Type B pancreatic cell (in vitro differentiated cells): Measurements from ENCODE around the gene TMEM132E. TPM values are rescaled to one million over a fixed set of nuclear protein-coding genes. Genes with fewer than 3 reads are reported as not detected.

Experiments used
- DNase-seq: peaks from one replicate; pipeline ENCODE4 v3.0.0; 2021; ENCODE audit warnings: mixed read lengths; ENCODE audit not compliant: unreplicated experiment; ENCODE audit errors: extremely low spot score
- H3K27ac Mint-ChIP-seq: 2 replicates; pipeline ENCODE4 v1.8.0; 2021; ENCODE audit warnings: mild to moderate bottlenecking, mixed read lengths
- H3K27me3 Mint-ChIP-seq: 2 replicates; pipeline ENCODE4 v1.8.0; 2021; ENCODE audit warnings: mixed read lengths
- H3K36me3 Mint-ChIP-seq: 2 replicates; pipeline ENCODE4 v1.8.0; 2021; ENCODE audit warnings: mixed read lengths
- H3K4me1 Mint-ChIP-seq: one replicate; pipeline ENCODE4 v1.8.0; 2021; ENCODE audit warnings: mixed read lengths; ENCODE audit not compliant: unreplicated experiment
- H3K4me3 Mint-ChIP-seq: 2 replicates; pipeline ENCODE4 v1.8.0; 2021; ENCODE audit warnings: mild to moderate bottlenecking, mixed read lengths
- H3K9me3 Mint-ChIP-seq: 2 replicates; pipeline ENCODE4 v1.8.0; 2021; ENCODE audit warnings: mixed read lengths
- total RNA-seq: library from RNA; stranded (reverse); gene quantifications from 2 replicates; pipeline ENCODE4 v1.2.1, GENCODE V29; 2021; ENCODE audit warnings: low replicate concordance
- TF ChIP-seq, protein P1 (sequence below): fragments of 200-600 bp; sonication (generic); conservative IDR thresholded peaks from 2 replicates; pipeline ENCODE4 v1.5.0; 2021; ENCODE audit warnings: antibody characterized with exemption, mild to moderate bottlenecking

TMEM132E gene
- total RNA-seq, 1 donor from 2014 or later = 0.92 TPM

DNA sequence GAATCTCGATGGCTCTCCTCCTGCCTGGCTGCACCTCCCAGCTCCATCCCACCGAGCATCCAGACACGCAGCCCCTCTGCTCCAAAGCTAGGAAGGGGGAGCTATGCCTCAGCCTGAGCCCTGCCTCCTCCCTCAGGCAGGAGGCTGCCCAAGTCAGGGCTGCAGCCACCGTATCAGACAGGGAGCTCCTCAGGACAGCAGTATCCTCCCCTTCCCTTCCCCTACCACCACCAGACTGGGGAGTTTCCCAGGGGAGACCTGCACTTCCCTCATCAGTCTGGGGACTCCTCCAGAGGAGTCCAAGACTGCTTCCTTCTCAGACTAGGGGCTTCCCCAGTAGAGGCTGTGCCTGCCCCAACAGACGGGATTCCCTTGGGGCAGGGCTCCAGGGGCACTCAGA, 17.5 kb downstream of the TMEM132E start:
- Mint-ChIP-seq H3K27me3 (peaks cover 70% of the 10 kb centered on the region), H3K4me3 (no peak overlapping the region), H3K36me3 (no peaks in the 10 kb centered on the region), H3K4me1 (peaks cover 6% of the 10 kb centered on the region), H3K27ac (no peak overlapping the region), H3K9me3 (no peaks in the 10 kb centered on the region)
- TF ChIP-seq, protein P1, sequence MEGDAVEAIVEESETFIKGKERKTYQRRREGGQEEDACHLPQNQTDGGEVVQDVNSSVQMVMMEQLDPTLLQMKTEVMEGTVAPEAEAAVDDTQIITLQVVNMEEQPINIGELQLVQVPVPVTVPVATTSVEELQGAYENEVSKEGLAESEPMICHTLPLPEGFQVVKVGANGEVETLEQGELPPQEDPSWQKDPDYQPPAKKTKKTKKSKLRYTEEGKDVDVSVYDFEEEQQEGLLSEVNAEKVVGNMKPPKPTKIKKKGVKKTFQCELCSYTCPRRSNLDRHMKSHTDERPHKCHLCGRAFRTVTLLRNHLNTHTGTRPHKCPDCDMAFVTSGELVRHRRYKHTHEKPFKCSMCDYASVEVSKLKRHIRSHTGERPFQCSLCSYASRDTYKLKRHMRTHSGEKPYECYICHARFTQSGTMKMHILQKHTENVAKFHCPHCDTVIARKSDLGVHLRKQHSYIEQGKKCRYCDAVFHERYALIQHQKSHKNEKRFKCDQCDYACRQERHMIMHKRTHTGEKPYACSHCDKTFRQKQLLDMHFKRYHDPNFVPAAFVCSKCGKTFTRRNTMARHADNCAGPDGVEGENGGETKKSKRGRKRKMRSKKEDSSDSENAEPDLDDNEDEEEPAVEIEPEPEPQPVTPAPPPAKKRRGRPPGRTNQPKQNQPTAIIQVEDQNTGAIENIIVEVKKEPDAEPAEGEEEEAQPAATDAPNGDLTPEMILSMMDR = no peak
- DNase-seq = no peak

DNA sequence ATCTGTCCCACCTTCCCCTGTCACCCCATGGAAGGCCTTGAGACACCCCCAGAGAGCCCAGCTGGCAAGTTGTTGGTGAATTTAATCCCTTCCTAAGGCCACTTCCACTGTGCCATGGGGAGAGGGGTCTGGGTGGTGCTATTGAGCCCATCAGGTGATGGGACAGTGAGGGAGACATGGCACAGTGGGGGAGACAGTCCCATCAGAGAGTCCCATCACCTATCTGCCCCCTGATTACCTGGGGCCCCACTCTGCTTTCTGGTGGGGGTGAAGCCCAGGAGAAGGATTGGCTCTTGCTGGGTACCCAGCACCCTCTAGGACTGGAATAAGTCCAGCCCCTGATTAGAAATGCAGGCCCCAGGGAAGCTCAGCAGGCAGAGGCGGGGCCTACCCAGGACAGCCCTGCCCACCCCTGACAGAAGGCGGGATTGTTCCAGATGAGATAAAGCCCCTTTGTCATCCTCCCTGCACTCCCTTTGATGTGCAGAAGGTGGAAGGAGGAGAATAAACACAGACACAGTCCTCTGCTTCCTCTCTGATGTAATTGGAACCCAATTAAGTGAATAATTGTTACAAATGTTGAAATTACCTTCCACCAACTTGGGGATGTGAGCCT, 18.9 kb downstream of the TMEM132E start:
- Mint-ChIP-seq H3K9me3 (no peaks in the 10 kb centered on the region), H3K27ac (no peak overlapping the region), H3K27me3 (peaks cover 64% of the 10 kb centered on the region), H3K4me1 (peaks cover 6% of the 10 kb centered on the region), H3K4me3 (no peak overlapping the region), H3K36me3 (no peaks in the 10 kb centered on the region)
- TF ChIP-seq, protein P1 = no peak
- DNase-seq = no peak

DNA sequence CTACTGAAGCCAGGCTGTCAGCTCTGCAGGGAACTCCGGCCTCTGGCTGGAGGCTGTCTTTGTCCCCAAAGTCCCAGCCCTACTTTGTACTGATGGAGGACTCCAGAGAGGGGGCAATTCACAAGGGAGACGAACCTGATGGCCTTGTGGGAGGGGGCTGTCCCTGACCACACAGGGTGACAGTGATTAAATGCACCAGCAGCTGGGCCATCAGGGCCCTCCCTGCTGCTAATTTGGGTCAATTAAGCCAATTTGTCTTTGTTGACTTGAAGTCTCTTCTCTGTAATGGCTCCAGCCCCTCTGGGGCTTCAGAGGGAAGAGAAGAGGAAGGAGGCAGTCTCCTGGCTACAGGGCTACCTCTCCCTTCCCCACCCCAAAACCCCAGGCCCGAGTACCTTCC, 22.0 kb downstream of the TMEM132E start:
- Mint-ChIP-seq H3K9me3 (no peaks in the 10 kb centered on the region), H3K4me1 (peaks cover 6% of the 10 kb centered on the region), H3K4me3 (no peak overlapping the region), H3K27me3 (peaks cover 54% of the 10 kb centered on the region), H3K27ac (no peak overlapping the region), H3K36me3 (no peaks in the 10 kb centered on the region)
- TF ChIP-seq, protein P1 = no peak
- DNase-seq = no peak

DNA sequence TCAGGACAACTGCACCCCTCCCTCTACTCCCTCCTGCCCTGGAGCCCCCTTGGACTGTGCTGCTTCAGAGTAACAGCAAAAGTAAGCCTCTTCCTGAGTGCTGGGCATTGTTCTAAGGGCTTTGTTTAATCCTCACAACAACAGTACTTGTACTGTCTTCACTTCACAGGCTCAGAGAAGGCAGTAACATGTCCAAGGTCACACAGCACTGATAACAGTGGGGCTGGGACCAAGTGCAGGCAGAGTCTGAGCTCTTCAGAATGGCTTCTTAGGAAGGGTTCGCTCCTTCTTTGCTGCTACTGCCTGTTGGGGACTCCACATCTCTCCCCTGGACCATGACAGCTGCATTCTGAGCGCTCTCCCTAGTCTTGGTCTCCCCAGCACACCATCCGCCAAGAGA, 24.6 kb downstream of the TMEM132E start:
- H3K27me3 Mint-ChIP-seq = peaks cover 64% of the 10 kb centered on the region
- no peak overlapping the region for H3K4me3 Mint-ChIP-seq
- TF ChIP-seq, protein P1 = no peak
- H3K4me1 Mint-ChIP-seq = peaks cover 2% of the 10 kb centered on the region
- no peak for DNase-seq
- H3K36me3 Mint-ChIP-seq = no peaks in the 10 kb centered on the region
- H3K9me3 Mint-ChIP-seq = no peaks in the 10 kb centered on the region
- H3K27ac Mint-ChIP-seq = no peak overlapping the region

DNA sequence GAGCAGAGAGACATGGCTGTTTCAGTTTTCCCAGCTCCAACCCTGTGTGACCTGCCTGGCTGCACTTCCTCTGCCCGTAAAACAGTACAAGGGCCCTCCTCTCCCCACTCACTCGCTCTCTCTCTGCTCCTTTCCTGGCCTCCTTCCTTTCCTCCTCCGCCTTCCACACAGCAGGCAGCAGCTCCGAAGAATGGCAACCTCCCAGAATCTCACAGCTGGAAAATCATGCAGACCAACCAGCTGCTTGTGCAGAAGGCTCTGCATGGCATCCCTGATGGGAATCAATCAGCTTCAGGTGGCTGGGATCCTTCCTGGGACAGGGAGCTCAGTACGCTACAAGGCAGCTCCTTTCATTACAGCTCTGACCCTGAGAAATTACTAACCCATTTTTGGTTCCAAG, 27.4 kb downstream of the TMEM132E start:
- peaks cover 74% of the 10 kb centered on the region for H3K27me3 Mint-ChIP-seq
- no peak overlapping the region for H3K4me3 Mint-ChIP-seq
- no peaks in the 10 kb centered on the region for H3K9me3 Mint-ChIP-seq
- H3K36me3 Mint-ChIP-seq = no peaks in the 10 kb centered on the region
- DNase-seq = no peak
- peaks cover 18% of the 10 kb centered on the region for H3K4me1 Mint-ChIP-seq
- no peak overlapping the region for H3K27ac Mint-ChIP-seq
- TF ChIP-seq, protein P1 = no peak

DNA sequence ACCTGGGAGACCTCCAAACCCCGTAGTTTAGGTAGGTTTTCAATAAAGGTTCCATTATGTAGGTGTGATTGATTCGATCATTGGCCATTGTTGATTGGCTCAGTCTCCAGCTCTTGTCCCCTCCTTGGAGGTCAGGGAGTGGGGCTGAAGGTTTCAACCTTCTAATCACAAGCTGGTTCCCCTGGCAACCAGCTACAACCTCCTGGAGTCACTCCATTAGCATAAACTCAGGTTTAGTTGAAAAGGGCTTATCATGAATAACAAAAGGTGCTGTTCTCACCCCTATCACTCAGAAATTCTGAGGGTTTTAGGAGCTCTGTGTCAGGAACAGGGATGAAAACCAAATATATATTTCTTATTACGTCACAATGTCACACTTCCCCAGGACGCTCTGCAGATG, 28.5 kb downstream of the TMEM132E start:
- peaks cover 19% of the 10 kb centered on the region for H3K4me1 Mint-ChIP-seq
- no peak for DNase-seq
- H3K9me3 Mint-ChIP-seq = no peaks in the 10 kb centered on the region
- no peak overlapping the region for H3K4me3 Mint-ChIP-seq
- H3K36me3 Mint-ChIP-seq = no peaks in the 10 kb centered on the region
- TF ChIP-seq, protein P1 = no peak
- H3K27ac Mint-ChIP-seq = no peak overlapping the region
- peaks cover 72% of the 10 kb centered on the region for H3K27me3 Mint-ChIP-seq
